Dermis blood vessel endothelial cell (primary cell): ENCODE data around the gene SMG1. TPM values are rescaled to one million over a fixed set of nuclear protein-coding genes. Genes with fewer than 3 reads are reported as not detected.
A peak's percentile ranks its signal among the peaks of the same experiment; 100 is the strongest.
"Not testable (repeated sequence)": the region's sequence is repeated elsewhere in the genome, so short reads cannot be mapped to it uniquely, and the experiment has no call there.

ENCODE experiments used
- DNase-seq: peaks from one replicate; pipeline ENCODE4 v3.0.0; 2010
- total RNA-seq: library from RNA; depleted of rRNA; stranded (reverse); fragments of >200 nt; gene quantifications from 2 replicates; pipeline ENCODE4 v1.2.3, GENCODE V29; 2014

The SMG1 gene
- total RNA-seq, 1 donor from 2014 or later, result 87.0 TPM

DNA sequence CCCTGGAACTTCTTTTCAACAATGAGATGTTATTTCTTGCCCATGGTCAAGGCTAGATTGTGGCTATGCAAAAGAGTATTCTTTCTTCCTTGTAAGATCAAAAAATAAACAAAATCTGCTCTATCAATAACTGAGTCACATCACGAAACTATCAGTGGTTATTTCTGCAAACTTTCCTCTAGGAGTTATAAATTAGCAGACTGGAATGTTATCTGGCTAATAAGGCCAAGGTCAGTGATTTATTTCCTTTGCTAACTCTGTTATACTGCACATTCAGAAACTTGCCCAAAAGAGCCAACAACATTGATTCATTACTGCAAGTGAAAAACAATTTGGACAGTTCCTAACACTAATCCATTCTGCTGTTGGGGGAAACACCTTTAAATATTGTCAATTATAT lies 129.8 kb downstream of the SMG1 start:
- peak; percentile 34 for DNase-seq

DNA sequence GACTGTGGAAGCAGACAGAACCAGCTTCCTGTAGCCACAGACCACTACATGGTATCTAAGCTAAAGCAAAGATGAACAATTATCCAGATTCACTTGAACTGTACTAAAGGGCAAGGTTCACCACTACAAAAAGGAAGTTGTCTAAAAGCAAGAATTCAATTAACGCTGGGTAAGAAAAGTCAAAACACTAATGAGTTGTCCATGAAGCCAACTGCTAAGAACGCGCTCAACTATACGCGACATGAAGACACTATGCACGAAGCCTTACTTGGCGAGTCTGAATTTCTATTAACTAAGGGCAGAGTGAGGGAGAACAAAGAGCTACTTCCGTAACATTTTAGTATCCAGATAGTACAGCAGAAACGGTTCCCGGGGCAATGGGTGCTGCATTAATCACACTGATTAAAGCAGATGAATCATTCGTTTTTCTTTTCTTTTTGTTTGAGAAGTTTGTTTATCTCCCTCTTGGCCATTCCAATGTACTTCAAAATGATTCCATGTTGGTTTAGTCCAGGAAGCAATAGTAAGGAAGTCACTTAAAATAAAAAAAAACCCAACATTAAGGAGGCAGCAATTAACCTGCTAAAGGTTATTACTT lies 133.3 kb downstream of the SMG1 start:
- DNase-seq, result peak; percentile 50

DNA sequence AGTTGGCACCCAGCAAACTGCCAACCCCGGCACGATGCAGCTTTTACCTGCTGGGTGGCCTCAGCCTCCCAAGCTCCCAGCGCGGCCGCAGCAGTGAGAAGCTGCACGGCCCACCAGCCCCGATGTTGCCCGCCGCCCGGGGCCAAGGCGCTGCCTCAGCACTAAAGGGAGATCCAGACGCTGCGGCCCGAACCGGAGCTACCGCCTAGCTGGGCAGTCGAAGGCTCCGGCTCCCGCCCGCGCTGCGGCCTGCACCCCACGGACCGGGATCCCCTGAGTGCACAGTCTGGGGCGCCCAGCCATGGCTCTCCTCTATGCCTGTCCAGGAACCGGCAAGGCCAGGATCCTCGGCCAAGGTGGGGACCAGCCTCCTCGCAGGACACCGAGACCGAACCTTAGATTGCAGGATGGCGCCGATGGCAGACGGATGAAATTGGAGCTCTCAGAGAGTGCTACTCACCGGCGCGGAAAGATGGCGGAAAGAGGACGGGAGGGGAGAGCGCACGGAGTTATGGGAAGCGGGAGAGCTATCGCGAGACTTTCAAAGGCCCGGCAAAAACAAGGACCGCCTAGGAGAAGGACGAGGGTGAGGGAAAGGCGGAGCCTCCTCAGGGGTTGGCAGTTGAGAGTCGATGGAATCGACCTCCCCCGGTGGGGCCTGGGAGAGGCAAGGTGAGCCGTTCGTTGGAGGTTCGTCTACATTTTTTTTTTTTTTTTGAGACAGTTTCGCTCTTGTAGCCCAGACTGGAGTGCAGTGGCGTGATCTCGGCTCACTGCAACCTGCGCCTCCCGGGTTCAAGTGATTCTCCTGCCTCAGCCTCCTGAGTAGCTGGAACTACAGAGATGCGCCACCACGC lies 136.1 kb downstream of the SMG1 start, which contains the start of gene RPS15A:
TSS of gene RPS15A (minus strand) at position 485 of the 857 bp plus-strand sequence. CDS start 1,221 bp downstream, outside the sequence.
- DNase-seq, result peak; percentile 98

DNA sequence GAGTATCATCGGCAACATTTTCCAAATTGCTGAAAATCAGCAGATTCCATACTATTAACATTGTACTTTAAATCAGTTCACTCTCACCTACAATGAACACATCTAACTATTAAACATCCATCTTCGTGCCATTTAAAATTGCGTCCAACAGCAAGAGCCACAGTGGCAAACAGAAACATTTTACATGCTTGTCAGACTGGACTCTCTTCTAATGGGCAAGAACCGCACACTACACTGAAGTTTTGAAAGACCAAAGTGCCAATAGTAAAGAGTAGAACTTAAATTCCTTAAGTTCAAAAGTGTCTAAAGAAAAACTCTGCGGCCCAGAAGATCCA lies 136.7 kb downstream of the SMG1 start:
- DNase-seq, result no peak

DNA sequence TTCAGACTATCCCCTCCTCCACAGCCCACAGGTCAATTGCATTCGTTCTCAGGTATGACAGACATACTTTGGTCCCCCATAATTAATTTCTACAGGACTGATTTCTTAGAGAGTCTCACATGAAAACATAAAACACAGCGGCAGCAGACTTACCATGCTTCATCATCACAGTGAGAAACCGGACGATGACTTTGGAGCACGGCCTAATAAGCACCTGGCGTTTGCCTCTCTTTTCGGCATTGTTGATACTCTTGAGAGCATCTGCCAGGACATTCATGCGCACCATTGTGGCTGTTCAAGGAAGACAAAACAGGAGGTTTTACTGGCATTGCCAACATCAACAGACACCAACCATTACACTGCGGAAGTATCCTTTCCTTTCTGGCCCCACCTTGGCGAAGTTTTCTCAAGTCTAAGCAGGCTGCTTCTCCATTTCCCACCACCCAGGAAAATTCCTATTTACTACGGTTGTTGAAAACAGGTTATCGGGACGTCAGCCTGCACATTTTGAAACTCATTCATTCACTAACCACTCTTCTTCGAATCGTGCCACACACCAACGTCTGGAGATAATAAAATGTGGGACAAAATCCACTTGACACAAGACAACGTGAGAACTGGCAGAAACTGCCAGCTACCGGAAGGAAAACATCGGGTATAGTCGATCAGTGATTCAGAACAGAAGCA lies 137.2 kb downstream of the SMG1 start:
- peak; percentile 58 for DNase-seq

DNA sequence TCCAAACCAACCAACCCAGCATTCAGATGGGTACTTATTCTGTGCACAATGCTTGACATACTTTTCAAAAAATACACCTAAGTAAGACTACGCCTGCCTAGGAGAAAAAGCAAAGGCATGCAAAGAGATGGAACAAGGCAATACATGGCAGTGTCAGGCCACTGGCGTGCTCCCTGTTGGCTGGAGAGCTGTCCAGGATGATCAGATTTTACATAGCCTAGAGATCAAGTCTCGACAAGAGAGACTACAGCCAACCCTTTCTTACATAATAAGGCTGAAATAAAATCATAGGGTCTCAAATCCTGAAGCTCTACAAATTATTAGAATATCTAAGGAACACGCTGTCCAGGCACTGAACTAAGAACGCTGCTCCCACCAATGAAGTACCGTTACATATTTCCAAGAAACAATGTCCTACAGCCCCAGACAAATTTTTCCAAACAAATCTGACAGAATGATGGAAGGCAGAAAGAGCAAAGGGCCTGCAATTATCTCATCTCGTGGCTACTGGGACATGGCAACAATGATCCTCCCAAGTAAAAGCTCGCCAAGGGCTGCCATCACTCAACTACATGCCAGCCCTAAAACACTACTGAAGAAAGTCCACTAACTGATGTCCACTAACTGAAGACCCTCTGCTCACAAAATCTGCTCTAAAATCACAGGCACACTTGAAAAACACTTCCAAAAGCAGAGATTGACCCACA lies 141.1 kb downstream of the SMG1 start:
- DNase-seq, result no peak

DNA sequence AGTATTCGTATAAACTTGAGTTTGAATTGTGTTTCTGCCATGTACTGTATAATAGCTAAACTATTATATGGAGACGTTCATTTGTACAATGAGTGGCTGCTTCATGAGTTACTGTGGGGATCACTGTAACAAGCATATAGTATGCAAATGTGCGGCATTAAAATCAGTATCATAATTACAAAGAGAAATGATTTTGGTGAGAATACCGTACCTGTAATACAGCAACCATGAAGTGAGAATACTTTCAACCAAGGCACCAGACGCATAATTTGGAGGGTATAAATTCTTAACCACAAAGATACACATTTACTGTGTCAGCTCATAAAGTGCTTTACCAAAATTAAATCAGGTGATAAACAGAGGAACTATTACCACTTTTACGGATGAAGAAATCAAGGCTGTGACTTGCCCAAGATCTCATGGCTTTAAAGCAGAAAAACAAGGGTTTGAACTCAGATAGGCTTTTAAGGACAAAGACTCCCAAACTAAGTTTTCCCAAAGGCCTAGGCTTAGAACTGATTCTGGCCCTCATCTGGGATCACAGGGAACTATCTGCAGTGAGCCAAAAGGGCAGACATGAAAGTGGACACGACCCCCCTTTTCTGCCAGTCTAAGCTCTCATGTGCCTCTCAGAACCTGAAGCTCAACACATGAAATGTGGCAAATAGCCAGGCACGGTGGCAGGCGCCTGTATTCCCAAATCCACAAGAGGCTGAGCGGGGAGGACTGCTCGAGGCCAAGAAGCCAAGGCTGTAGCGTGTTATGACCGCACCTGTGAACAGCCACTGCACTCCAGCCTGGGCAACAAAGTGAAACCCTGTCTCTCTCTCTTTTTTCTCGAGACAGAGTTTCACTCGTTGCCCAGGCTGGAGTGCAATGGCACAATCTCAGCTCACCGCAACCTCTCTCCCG lies 142.5 kb downstream of the SMG1 start:
- DNase-seq, result no peak

DNA sequence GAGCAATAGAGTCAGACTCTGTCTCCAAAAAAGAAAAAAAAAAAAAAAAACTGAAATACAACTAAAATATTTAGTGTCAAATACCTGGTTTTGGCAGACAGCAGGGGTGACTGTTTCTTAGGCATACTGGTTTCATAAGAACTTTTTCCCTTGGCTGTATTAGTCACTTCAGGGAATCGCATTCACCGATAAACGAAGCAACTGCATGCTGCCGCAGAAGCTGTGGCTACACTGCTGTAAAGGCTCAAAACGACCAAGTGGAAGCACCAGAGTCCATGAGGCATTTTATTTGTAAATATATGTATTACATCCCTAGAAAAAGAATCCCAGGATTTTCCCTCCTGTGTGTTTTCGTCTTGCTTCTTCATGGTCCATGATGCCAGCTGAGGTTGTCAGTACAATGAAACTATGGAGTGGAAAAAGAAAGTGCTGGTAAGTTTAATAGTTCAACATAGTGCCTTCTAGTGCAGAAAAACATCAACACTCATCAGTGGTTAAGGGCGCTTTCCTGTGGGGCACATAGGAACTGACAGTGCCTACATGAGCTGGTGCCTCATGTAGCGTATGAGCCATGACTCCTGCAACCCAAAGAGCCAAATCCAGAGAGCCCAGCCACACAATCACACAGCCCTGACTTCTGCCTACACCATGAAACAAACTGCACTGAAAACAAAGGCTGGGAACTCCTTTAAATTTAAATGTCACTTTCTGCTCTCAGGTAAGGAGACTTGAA lies 143.3 kb downstream of the SMG1 start:
- DNase-seq, result no peak

DNA sequence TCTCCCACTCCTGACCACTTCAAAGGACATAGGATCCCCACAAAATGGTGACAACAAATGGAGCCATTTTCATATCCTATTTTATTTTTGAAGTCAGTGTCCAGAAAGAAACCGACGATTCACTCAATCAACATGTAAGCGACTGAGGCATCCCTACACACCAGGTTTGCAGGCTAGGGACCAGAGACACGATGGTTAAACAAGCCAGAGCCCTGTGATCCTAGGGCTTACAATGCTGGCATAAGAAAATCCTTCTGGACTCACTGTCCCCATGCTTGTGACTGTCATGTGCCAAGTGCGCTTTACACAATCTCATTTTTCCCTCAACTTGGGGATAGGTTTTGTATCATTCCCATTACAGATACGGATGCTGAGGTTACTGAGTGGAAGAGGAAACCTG lies 145.0 kb downstream of the SMG1 start:
- DNase-seq, result not testable (repeated sequence)

DNA sequence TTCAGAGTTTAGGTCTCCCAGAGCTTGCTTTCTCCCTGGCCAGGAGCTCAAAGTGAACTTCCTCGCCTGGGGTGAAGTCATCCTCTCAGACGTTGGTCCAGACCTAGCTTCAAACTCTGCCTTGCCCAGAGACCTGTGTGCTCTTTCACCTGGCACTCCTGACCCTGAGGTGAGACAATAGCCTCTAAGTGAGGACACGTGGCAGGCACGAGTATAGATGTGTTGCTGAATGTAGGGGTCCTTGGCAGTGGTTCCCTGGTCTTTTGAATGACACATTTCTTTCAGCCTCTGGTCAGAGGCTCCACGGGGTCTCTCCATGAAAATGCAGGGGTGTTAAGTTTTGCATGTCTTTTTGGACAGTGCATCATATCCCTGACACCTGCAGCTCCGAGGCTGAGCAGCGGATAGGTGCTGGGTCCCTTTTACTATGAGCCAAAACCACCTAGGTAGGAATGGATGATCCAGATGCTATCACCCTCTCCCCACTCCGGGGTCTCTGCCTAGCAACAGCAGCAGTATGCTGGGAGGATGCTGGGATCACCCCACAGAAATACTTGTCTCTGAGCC lies 145.7 kb downstream of the SMG1 start:
- DNase-seq, result not testable (repeated sequence)

DNA sequence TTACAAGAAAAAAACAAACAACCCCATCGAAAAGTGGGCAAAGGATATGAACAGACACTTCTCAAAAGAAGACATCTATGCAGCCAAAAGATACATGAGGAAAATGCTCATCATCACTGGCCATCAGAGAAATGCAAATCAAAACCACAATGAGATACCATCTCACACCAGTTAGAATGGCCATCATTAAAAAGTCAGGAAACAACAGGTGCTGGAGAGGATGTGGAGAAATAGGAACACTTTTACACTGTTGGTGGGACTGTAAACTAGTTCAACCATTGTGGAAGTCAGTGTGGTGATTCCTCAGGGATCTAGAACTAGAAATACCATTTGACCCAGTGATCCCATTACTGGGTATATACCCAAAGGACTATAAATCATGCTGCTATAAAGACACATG lies 148.5 kb downstream of the SMG1 start:
- not testable (repeated sequence) for DNase-seq

DNA sequence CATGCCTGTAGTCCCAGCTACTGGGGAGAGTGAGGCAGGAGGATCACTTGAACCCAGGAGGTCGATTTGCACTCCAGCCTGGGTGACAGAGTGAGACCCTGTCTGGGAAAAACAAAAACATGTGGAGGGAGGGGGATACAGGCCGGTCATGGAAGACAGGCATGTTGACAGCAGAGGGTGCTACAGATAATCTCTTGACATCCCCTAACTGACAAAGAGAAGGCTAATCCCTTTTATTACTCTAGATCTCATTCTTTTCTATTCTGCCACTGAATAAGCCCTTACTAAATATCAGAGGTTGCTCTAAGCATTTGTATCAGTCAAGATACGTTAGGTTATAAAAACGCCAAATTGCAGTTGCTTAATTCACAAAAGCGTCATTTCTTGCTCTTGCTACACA lies 149.9 kb downstream of the SMG1 start:
- not testable (repeated sequence) for DNase-seq

DNA sequence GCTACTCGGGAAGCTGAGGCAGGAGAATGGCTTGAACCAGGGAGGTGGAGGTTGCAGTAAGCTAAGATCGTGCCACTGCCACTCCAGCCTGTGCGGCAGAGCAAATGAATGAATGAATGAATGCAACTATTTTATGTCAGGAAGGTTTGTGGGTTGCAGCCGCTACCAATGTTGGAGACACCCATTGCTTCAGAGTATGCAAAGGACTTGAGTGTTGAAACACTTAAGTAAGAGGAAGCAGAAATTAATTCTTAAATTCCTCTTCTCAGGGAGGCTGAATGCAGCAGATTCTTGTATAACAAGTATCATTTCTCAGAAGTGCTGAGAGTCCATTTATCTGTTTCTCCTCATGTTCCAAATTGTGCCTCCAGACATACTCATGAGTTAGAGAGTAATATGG lies 151.6 kb downstream of the SMG1 start:
- DNase-seq, result not testable (repeated sequence)

DNA sequence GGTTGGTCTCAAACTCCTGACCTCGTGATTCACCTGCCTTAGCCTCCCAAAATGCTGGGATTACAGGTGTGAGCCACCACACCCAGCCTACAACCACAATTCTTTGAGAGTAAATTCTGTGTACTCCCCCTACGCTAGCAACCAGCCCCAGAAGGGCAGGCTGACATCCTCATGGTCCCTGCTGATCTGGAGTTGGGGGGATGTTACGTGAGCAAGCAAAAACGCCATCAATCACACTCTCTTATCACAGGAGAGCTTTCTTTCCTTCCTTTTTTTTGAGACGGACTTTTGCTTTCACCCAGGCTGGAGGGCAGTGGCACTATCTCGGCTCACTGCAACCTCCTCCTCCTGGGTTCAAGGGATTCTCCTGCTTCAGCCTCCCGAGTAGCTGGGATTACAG lies 154.0 kb downstream of the SMG1 start:
- DNase-seq, result not testable (repeated sequence)

DNA sequence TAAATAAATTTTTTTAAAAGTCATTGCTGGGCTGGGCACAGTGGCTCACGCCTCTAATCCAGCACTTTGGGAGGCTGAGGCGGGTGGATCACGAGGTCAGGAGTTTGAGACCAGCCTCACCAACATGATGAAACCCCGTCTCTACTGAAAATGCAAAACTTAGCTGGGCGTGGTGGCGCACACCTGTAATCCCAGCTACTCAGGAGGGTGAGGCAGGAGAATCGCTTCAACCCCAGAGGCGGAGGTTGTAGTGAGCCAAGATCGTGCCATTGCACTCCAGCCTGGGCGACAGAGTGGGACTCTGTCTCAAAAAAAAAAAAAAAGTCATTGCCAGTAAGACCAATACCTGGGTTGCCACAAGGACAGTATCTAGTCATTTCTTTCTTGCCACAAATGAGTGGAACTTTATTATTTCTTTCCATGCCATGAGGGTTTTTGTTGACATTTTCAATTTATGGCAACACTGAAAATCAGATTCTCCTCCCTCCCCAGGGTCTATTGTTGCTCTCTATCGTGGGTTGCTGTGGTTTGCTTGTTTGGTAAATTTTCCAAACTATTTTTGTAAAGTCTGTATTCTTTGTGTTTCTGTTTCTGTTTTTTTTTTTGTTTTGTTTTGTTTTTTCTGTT lies 155.8 kb downstream of the SMG1 start:
- not testable (repeated sequence) for DNase-seq

DNA sequence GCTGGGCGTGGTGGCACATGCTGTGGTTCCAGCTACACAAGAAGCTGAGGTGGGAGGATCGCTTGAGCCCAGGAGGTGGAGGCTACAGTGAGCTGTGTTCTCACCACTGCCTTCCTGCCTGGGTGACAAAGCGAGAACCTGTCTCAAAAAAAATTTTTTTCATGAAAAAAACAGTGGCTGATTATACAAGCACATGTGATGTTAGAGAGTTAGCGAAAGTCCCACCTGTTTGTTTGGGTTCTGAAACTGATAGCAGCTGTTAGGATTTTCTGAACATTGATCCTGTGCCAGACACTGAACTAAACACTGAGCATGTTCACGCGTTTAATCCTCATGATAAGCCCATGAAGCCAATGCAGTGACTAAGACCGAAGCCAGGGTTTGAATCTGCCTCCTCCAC lies 159.0 kb downstream of the SMG1 start:
- DNase-seq, result not testable (repeated sequence)

DNA sequence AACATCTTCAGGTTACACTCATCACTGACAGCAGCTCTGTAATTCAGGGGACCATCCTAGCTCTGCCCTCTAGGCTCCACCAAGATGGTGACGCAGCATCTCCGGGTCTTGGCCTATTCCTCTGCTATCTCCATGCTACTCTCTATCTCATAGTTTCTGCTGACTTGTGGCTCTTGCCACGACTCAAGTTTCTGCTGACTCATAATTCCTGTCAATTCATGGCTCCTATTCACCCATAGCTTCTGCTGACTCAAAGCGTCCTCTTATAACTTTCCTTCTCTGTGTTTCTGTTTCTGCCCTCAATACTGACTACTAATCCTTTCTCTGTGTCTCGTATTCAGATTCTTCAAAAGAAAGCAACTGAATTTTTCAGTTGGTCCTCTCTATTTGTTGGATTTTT lies 163.5 kb downstream of the SMG1 start:
- not testable (repeated sequence) for DNase-seq

DNA sequence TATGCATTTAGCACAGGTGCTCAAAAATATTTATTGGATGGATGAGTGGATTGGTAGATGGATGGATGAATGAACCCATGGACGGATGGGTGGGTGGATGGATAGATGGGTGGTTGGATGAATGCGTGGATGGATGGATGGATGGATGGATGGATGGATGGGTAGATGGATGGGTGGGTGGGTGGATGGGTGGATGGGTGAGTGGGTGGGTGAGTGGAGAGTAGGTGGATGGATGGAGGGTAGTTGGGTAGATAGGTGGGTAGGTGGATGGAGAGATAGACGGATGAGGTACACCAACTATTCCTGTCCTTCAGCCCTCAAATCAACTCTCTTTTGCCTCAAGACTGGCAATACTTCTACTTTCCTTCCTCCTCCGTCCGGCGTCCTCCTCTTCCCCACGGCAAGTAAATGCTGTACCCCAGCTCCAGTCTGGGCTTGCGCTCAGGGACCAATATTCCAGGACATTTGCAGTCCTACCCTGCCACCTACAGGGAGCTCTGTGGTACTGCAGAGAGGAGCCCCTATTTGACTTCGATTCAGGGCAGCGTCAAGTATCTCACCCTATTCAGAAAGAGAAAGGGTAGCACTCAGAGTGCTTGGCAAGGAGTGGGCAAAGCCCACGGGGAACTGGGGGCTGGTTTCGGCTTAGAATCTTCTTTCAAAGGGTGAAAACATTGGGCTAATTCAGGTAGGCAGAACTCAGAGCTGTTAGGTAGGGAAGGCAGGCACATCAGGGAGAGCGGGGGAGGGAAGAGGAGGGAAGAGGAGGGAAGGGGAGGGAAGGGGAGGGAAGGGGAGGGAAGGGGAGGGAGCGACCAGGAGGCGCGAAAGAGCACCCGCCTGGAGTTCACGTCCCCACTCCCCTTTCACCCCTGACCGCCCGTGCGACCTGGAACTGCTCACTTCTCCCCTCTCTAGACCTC lies 166.3 kb downstream of the SMG1 start:
- peak; percentile 16 for DNase-seq
